SKM-1 treated with dmso at 0.1 percent for 144 hours (cell line): ENCODE measurements around the gene TYSND1.
"Not testable (repeated sequence)": the region's sequence is repeated elsewhere in the genome, so short reads cannot be mapped to it uniquely, and the experiment has no call there.

Experiments
- DNase-seq: peaks from one replicate; lab custom pipeline; 2025; ENCODE audit not compliant: unreplicated experiment; lab: John Stamatoyannopoulos, UW

Gene TYSND1

DNA sequence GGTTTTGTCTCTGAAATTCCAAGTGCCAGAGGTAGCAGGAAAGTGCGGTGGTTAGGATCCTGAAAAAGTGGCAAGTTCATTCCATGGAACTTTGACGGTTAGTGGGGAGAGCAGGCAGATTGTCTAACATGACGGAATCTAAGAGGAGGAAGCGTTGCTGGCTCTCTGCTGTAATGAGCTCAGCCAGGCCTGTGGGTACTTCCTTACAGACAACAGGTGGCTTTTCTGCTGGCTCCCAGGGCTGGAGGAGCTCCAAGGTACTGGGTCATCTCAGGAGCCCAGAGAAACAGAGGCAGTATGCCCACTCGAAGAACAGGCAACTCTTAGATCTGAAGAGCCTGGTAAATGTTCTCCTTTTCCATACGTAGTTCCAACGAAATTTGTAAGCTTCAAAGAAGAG lies 10.8 kb downstream of the TYSND1 start:
- no peak for DNase-seq

DNA sequence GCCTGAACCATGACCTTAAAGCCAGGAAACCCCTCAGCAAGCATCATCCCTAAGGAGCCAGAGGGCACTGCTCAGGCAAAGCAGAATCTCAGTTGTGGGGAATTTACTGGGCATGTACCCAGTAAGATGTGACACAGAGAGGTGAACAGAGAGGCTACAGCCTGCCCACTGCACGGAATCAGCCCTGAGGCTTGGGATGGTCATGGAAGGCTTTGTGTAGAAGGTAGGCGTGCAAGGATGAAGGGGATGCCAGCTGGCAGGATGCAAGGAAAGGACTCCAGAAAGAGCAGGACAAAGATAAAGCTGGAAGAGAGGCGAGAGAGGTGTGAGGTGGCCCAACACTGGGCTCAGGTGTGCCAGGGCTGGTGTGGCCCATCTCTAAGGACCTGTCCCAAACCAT lies 11.5 kb downstream of the TYSND1 start:
- DNase-seq = no peak

DNA sequence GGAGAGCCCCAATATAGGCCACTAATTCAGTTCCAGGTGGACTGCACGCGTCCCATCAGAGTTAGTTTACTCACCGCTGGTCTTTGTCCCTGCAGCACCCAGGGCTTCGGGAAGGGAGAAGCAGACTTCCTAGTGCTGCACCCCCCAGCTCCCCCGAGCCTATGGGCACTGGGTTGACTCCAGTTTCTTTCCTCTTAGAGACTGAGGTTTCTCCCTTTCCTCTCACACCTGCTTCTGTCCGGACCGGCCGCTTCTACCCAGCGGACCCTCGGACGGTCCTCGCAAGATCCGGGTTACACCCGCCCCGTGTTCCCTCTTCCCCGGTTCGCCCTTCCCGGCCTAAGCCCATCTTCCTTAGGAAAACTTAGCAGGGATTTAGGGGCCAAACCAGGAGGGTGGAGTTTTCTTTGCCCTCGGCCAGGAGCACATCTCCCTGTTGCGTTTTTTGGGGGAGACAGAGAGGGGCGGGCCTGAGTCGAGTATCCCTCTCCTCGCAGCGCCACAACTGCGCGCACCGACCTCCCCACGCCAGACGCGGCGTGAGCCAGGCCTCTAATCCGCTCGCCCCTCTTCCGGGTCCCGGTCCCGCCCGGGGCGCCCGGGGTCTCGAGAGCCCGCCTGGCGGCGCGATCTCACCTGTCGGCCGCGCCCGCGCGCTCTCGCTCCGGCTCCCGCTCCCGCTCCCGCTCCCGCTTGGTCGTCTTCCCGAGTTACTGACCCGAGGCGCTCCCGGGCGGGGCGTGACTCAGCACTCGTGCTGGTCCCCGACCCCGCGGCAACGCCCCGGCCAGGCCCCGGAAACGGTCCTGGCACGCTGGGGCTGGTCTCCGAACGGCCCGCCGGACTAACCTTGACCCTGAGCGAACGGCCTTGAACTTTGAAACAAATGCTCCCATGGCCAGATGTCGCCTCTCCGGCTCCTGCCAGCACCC lies 14.1 kb downstream of the TYSND1 start, which contains the start of gene AIFM2:
Gene AIFM2, minus strand, starts transcription at position 728 of the 932 bp plus-strand sequence. CDS start 8,741 bp downstream, outside the sequence.
- DNase-seq = peak; percentile 33

GRCh38 chr10:70131560-70131937 lies 15.0 kb downstream of the TYSND1 start:
- DNase-seq = no peak

- no peak for DNase-seq
Observed at GRCh38 chr10:70130878-70131559, 15.5 kb downstream of the TYSND1 start.

- DNase-seq = no peak
Observed at GRCh38 chr10:70126700-70127395, 19.7 kb downstream of the TYSND1 start.

DNA sequence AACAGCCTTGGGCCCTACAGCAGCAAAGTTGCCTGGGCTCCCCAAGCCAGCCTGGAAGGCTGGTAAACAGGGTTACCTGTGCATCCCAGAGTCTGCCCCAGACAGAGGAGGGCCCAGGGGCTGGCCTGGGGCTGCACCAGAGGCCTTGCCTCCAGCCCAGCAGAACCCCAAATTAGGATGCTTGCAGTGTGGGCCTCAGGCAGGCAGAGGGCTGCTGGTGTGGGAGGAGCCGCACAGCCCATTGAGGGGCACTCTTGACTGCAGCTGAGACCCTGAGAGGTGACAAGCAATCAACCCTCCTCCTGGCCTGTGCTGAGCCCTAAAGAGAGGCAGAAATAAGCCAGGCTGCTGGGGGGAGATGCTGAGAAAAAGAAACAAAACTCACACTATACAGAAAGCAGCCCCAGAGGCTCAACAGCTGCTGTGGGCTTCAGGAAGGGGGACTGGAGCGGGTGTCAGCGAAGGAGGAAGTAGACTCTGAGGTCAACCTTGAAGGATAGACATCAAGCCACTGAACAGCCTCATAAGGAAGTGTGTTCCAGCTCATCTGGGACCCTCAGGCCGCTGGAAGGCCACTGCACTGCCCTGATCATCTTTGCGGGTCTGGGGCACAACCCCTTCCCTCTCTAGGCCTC lies 20.5 kb downstream of the TYSND1 start:
- DNase-seq = peak; percentile 34

GRCh38 chr10:70124918-70125317 lies 21.6 kb downstream of the TYSND1 start:
- no peak for DNase-seq

- DNase-seq = no peak
Observed at GRCh38 chr10:70124415-70124814, 22.1 kb downstream of the TYSND1 start.

DNA sequence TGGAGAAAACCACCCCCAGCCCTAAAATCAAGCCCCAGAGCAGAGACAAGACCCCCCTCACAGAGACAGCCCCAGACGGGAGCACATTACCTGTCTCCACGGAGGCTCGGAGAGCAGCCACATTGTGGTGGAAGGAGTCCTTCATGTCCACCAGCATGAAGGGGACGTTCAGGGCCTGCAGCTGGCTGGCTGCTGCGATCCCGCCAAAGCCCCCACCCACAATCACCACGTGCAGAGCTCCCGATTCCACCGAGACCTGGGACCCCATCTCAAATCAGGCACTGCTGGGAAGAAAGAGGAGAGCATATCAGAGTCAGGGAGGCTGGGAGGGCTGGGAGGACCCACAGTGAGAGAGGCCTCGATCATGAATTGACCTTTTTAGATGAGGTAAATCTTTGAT lies 22.7 kb downstream of the TYSND1 start:
- DNase-seq = no peak

- DNase-seq = not testable (repeated sequence)
Observed at GRCh38 chr10:70123166-70123565, 23.3 kb downstream of the TYSND1 start.

- no peak for DNase-seq
Observed at GRCh38 chr10:70122742-70123141, 23.8 kb downstream of the TYSND1 start.

GRCh38 chr10:70121281-70121949 lies 25.1 kb downstream of the TYSND1 start:
- no peak for DNase-seq

DNA sequence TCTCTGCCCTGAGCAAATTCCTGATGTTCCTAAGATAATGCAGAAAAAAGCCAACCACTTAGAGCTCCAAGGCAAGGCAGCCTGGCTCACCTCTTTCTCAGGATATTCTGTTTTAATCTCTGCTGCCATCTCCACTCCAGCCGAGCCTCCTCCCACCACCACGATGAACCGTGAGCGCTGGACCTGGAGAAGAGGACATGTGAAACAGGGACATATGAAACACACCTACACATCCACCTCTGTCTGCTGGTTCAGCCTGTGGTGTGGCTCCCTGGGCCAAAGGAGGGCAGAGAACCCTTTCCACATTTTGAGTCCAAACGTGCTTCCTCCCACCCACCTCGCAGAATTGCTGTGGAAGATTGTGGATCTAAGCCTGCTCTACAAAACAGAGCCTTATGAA lies 26.1 kb downstream of the TYSND1 start:
- no peak for DNase-seq

GRCh38 chr10:70119623-70120022 lies 26.9 kb downstream of the TYSND1 start:
- DNase-seq = no peak

- DNase-seq = no peak
Observed at GRCh38 chr10:70119197-70119596, 27.3 kb downstream of the TYSND1 start.

GRCh38 chr10:70118196-70118595 lies 28.3 kb downstream of the TYSND1 start:
- DNase-seq = no peak

GRCh38 chr10:70117646-70118045 lies 28.9 kb downstream of the TYSND1 start:
- DNase-seq = no peak

GRCh38 chr10:70115948-70116682 lies 30.4 kb downstream of the TYSND1 start:
- peak; percentile 27 for DNase-seq

DNA sequence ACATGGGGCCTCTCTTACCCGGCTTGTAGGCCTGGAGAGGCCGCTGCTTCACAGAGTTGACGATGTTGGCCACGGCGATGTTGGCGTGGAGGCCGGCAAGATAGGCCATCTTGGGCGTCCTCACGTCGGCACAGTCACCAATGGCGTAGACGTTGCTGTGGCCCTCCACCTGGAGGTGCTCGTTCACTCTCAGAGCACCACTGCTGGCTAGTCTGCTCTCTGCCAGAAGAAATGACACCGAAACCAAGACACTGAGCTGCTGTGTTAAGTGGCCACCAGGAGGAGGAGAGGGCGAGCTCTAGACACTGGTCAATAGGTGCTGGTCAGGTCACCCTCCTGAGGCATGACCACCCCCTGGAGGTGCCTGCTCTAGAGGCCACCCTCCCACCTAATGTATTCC lies 31.6 kb downstream of the TYSND1 start:
- no peak for DNase-seq
